Measurements from ENCODE around the gene TMEM30B.

Gene TMEM30B

DNA sequence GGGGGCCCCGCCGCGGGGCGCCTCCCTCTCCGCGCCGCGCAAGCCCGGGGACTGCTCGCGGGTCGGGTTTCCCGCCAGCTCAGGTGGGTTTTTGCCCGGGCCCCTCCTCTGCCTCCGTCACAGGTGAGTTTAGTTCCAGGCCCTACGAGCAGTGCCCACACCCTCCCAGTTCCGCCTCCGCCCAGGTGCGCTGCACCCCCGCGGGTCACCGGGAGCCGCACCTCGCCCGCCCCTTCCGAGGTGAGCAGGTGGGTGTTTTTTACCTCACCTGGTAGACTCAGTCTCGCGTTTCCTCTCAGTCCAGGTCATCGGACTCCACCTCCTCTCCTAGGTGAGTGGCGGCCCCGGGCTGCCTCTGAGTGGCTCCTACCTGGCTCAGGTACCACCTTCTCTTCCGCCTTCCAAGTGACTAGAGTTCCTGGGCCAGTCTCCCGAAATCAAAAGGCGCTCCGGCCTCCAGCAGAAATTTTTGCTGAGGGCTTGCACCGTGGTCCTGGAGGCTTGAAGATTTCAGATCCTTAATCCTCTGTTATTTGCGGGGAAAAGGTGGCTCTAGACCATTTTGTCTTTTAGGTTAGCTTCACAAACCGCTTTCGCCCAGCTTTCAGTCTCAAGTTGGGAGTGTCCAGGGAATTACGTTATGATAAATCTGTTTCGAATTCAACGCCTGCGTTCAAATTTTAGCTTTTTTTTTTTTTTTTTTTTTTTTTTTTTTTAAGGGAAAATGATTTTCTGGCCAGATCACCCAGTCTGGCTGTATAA, at the start of gene TMEM30B:
Gene TMEM30B, minus strand, starts transcription at position 153 of the 762 bp plus-strand sequence. CDS start 191 bp downstream, outside the sequence.
- no peak for DNase-seq (ENCODE audit: low read depth)
- H3K4me3 ChIP-seq (ENCODE audit: low read length): peak within 1 kb of the TSS; percentile 37
- TF ChIP-seq, protein P1, sequence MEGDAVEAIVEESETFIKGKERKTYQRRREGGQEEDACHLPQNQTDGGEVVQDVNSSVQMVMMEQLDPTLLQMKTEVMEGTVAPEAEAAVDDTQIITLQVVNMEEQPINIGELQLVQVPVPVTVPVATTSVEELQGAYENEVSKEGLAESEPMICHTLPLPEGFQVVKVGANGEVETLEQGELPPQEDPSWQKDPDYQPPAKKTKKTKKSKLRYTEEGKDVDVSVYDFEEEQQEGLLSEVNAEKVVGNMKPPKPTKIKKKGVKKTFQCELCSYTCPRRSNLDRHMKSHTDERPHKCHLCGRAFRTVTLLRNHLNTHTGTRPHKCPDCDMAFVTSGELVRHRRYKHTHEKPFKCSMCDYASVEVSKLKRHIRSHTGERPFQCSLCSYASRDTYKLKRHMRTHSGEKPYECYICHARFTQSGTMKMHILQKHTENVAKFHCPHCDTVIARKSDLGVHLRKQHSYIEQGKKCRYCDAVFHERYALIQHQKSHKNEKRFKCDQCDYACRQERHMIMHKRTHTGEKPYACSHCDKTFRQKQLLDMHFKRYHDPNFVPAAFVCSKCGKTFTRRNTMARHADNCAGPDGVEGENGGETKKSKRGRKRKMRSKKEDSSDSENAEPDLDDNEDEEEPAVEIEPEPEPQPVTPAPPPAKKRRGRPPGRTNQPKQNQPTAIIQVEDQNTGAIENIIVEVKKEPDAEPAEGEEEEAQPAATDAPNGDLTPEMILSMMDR (conservative IDR thresholded peaks at IDR 0.05; ENCODE audit: low read depth, low read length): no peak

DNA sequence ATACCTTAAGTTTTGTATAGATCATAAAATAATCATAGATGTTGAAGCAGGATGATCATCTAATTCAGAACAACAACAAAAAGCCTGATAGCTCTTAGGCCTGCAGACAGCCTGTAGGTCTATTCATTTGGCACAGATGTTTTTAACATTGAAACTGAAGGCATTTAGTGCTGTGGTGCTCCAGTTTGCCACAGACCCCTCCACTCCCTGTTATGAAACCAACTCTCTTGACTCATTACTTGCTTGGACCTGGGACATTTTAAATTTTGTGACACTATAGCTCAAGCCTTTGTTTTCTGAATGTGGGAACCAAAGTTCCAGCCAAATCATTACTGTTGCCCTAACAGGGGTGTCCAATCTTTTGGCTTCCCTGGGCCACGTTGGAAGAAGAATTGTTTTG, 49.4 kb upstream of the TMEM30B start:
- no peak for DNase-seq (ENCODE audit: low read depth)
- H3K4me3 ChIP-seq (ENCODE audit: low read length): no peak overlapping the region
- TF ChIP-seq, protein P1 (conservative IDR thresholded peaks at IDR 0.05; ENCODE audit: low read depth, low read length): no peak

DNA sequence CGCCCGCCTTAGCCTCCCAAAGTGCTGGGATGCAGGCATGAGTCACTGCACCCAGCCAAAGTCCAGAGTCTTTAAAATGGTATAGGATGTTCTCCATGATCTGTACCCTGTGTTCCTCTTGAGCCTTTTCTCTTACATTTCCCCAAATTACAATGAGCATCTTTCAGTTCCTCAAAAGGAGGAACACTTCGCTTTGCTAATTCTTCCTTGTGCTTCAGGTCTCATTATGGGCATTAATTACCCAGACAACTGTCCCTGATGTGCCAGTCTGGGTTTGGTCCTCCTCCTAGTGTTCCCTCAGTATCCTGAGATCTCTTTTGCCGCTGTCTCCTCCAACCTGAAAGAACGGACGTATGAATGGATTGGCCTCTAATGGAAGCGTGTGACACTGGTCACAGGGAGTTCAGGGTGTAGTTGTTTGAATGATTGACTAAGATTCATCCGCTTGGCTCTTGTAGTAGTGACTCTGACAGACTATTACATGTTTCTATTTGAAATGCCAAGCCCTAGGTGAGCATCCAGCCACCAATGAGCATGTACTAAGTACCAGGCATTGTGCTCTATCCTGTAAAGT, 48.4 kb upstream of the TMEM30B start:
- H3K4me3 ChIP-seq (ENCODE audit: low read length): no peak overlapping the region
- DNase-seq (ENCODE audit: low read depth): no peak
- TF ChIP-seq, protein P1 (conservative IDR thresholded peaks at IDR 0.05; ENCODE audit: low read depth, low read length): no peak

- no peak for DNase-seq (ENCODE audit: low read depth)
- TF ChIP-seq, protein P1 (conservative IDR thresholded peaks at IDR 0.05; ENCODE audit: low read depth, low read length): no peak
- H3K4me3 ChIP-seq (ENCODE audit: low read length): no peak overlapping the region
Observed at GRCh38 chr14:61328626-61329262, 47.6 kb upstream of the TMEM30B start.

DNA sequence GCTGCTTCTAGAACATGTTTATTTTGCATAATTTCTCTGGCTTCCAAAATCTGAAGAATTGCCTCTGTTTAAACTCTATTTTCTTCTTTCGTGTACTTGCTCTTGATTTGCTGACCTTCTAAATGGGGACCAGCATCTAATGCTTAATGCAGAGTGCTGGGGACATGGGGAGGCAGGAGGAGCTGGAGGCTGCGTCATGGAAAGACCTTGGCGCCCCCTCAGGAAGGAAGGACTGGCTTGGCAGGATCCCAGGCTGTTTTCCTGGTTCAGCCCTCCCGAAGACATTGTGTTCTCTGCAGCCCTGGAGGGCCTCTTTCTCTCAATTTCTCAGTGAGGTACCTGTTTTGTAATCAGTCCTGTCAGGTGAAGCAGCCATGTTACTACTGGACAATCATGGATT, 45.7 kb upstream of the TMEM30B start:
- H3K4me3 ChIP-seq (ENCODE audit: low read length): no peak overlapping the region
- TF ChIP-seq, protein P1 (conservative IDR thresholded peaks at IDR 0.05; ENCODE audit: low read depth, low read length): no peak
- DNase-seq (ENCODE audit: low read depth): no peak

DNA sequence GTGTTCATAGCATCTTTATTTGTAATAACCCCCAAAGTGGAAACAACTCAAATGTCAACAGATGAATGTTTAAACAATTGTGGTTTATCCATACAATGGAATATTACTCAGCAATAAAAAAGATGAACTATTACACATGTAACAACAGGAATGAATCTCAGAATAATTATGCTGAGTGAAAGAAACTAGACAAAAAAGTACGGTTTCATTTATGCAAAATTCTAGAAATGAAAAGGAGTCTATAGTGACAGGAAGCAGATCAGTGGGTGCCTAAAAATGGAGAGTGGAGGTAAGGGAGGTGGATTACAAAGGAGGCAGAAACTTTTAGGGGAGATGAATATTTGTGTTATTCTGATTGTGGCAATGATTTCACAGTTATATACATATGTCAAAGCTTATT, 45.0 kb upstream of the TMEM30B start:
- TF ChIP-seq, protein P1 (conservative IDR thresholded peaks at IDR 0.05; ENCODE audit: low read depth, low read length): no peak
- no peak for DNase-seq (ENCODE audit: low read depth)
- H3K4me3 ChIP-seq (ENCODE audit: low read length): no peak overlapping the region
